Effector memory CD4-positive, alpha-beta T cell (primary cell): ENCODE results near the gene CCDC71L.
A peak's percentile ranks its signal among the peaks of the same experiment; 100 is the strongest.
"Not testable (repeated sequence)": the region's sequence is repeated elsewhere in the genome, so short reads cannot be mapped to it uniquely, and the experiment has no call there.

Source experiments
- DNase-seq, 3 donors: peaks; one replicate each; pipeline ENCODE4 v3.0.0-alpha.2; 2020
- H3K27ac ChIP-seq: 2 replicates; pipeline ENCODE4 v1.7.0; 2013; ENCODE audit warnings: mild to moderate bottlenecking, low read length, moderate library complexity; ENCODE audit not compliant: insufficient read depth, poor library complexity, severe bottlenecking
- H3K27me3 ChIP-seq: replicated peaks from 2 replicates; pipeline ENCODE4 v1.7.0; 2013; ENCODE audit warnings: mild to moderate bottlenecking, low read length; ENCODE audit not compliant: insufficient read depth, control insufficient read depth, poor library complexity, severe bottlenecking
- H3K36me3 ChIP-seq: 2 replicates; pipeline ENCODE4 v1.7.0; 2013; ENCODE audit warnings: mild to moderate bottlenecking, low read length, moderate library complexity; ENCODE audit not compliant: control insufficient read depth, insufficient read depth
- H3K4me1 ChIP-seq: 2 replicates; pipeline ENCODE4 v1.7.0; 2013; ENCODE audit warnings: low read length, mild to moderate bottlenecking; ENCODE audit not compliant: control insufficient read depth, insufficient read depth, poor library complexity, severe bottlenecking
- H3K4me3 ChIP-seq: 2 replicates; pipeline ENCODE4 v1.7.0; 2013; ENCODE audit warnings: low read length, low read depth, mild to moderate bottlenecking; ENCODE audit not compliant: insufficient read depth, poor library complexity, severe bottlenecking
- H3K9me3 ChIP-seq: 2 replicates; pipeline ENCODE4 v1.7.0; 2013; ENCODE audit warnings: mild to moderate bottlenecking, low read length, moderate library complexity; ENCODE audit not compliant: control insufficient read depth
- total RNA-seq, 3 donors: gene quantifications; one replicate each; lab custom pipeline; 2026; lab: John Stamatoyannopoulos, UW

Gene CCDC71L
- total RNA-seq: 19.0 to 22.1 (median 20.7) reads per million in 3 donors

DNA sequence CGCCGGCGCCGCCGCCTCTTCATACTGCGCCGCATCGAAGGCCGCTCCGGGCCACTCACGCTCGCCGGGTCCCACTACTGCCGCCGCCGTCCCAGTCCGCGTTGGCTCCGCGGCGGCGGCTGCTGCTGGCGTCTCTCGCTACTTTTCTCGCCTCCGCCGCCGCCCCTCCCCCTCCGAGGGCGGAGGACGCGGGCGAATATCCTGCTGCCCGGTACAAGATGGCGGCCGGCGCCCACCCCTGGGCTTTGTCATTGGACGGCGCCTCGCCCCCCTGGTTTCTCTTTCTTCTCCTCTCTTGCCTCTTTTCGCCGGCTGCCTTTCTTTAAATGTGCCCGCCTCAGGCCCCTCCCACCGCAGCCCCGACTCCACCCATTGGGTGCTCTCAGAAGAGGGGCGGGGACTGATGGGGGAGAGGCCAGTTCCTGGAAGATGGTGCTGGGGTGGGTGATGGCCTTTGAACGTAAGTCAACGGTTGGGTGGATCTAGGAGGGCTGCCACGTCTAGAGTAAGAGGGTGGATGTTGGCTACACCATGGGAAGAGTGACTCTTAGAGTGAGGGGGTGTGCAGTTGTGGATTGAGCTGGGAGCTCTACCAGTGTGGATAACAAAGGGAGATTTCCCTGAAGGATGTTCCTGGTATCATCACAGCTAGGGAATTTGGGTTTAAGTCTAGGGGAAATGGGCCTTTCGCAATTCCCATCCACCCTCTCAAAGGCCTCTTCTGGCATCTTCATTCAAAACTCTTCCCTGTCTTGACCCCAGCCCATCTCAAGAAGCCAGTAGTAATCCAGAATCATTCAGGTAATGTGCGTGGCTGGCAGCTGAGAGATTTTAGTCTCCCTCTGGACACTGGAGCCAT is at the start of gene CCDC71L:
Gene CCDC71L (minus strand): TSS at position 297 of the 859 bp plus-strand sequence. CDS start 262 bp downstream, at position 35.
- peaks cover 13% of the 10 kb centered on the region for H3K4me1 ChIP-seq
- peak within 1 kb of the TSS; percentile 72 for H3K27ac ChIP-seq
- H3K9me3 ChIP-seq: no peaks in the 10 kb centered on the region
- peak; percentile 81 to 87 (median 85) for DNase-seq
- no peaks in the 10 kb centered on the region for H3K36me3 ChIP-seq
- H3K4me3 ChIP-seq: peak within 1 kb of the TSS; percentile 65
- no peaks in the 10 kb centered on the region for H3K27me3 ChIP-seq

DNA sequence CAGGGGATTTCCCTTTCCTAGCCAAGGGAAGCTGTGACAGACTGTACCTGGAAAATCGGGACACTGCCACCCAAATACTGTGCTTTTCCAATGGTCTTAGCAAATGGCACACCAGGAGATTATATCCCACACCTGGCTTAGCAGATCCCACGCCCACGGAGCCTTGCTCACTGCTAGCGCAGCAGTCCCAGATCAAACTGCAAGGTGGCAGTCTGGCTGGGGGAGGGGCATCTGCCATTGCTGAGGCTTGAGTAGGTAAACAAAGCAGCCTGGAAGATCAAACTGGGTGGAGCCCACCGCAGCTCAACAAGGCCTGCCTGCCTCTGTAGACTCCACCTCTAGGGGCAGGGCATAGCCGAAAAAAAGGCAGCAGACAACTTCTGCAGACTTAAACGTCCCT is 48.6 kb upstream of the CCDC71L start:
- H3K27me3 ChIP-seq, H3K4me1 ChIP-seq, DNase-seq, H3K4me3 ChIP-seq, H3K27ac ChIP-seq, H3K9me3 ChIP-seq, H3K36me3 ChIP-seq: not testable (repeated sequence)

DNA sequence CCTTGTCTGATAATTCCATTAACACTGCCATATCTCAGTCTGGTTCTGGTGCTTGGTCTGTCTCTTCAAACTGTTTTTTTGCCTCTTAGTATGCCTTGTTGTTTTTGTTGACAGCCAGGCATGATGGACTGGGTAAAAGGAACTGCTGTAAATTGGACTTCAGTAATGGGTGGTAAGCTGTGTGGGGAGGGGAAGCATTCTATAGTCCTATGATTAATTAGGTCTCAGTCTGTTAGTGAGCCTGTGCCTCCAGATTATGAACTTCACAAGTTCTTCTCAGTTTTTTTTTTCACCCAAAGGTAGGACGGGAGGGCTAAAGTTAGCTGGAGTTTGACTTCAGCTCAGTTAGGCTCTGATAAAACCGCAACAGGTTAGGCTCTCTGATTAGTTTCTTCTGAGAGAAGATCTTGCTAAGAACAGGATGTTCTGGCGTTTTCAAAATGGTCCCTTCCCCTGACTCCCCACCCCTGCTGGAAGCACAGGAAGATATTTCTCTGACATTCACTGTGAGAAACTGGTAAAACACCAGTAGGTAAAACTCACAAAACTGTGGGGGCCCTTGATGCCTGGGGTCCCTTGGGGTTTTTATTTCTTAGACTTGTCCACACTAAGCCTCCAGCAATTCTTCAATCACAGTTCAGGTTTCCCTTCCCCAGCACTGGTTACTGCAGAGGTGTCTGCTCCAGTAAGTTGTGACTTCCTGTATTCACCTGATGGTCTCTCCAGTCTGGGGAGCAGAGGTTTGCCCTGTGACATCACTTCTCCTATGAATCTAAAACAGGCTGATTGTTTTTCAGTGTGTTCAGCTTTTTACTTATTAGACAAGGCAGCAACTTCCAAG is 43.3 kb upstream of the CCDC71L start:
- H3K9me3 ChIP-seq: no peaks in the 10 kb centered on the region
- H3K36me3 ChIP-seq: no peaks in the 10 kb centered on the region
- H3K4me3 ChIP-seq: no peak overlapping the region
- DNase-seq: no peak
- peak overlapping the region; percentile 1 for H3K27ac ChIP-seq
- H3K4me1 ChIP-seq: peaks cover 6% of the 10 kb centered on the region
- no peaks in the 10 kb centered on the region for H3K27me3 ChIP-seq

DNA sequence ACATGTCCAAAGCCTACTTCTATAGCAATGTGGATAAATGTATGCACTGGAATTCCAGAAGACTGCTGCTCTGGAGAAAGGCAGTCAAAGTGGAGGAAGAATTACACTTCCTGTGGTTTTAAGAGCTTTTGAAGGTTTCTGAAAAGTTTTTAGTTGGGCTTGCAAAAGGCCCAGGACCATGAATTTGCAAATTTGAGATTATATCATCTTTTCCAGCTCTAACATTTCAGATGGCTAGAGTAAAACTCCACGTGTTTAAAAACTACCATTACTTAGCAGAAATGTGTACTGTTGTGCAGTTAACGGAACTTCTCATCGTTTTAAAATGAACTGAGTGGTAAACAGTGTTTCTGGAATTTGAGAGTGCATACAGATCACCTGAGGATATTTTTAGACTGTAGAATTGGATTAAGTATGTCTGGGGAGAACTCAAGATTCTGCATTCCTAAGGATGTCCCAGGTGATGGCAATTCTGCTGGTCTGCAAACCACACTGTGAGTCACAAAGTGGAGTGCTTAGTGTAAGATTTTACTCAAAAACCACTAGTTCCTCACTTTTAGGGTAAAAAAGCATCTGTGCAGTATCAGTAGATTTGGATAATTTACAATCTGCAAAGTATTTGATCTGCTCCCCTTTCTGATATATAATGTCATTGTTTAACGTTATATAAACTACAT is 32.9 kb upstream of the CCDC71L start:
- Histone ChIP-seq H3K4me1 (no peaks in the 10 kb centered on the region), H3K36me3 (no peaks in the 10 kb centered on the region), H3K9me3 (no peaks in the 10 kb centered on the region), H3K4me3 (no peak overlapping the region), H3K27me3 (no peaks in the 10 kb centered on the region), H3K27ac (no peak overlapping the region)
- DNase-seq: no peak

DNA sequence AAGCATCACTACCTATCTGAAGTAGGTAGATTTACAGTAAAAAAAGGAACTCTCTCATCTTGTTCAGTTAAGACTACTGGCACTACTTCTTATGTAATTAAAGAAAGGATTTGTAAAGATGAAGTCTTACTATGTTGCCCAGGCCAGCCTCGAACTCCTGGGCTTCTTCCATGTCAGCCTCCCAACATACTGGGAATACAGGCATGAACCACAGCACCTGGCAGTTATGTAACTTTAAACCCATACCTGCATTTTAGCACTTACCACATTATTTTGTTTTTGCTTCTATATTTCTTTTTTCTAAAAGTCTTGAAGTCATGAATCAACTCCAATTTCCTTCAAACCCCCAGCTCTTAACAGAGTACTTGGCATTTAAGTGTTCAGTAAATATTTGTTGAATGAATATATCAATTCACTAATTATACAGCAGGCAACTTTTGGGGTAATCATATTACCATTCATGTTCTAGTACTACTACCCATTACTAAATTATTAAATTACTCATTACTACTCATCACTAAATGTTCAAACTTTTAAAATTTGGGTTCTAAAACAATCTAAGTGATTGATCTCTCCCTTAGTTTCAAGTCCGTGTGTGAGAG is 31.6 kb upstream of the CCDC71L start:
- Histone ChIP-seq H3K4me1 (no peaks in the 10 kb centered on the region), H3K27ac (no peak overlapping the region), H3K36me3 (no peaks in the 10 kb centered on the region), H3K27me3 (no peaks in the 10 kb centered on the region), H3K4me3 (no peak overlapping the region), H3K9me3 (no peaks in the 10 kb centered on the region)
- no peak for DNase-seq

DNA sequence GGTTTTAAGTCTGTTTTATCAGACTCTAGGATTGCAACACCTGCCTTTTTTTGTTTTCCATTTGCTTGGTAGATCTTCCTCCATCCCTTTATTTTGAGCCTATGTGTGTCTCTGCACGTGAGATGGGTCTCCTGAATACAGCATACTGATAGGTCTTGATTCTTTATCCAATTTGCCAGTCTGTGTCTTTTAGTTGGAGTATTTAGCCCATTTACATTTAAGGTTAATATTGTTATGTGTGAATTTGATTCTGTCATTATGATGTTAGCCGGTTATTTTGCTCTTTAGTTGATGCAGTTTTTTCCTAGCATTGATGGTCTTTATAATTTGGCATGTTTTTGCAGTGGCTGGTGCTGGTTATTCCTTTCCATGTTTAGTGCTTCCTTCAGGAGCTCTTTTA is 27.2 kb upstream of the CCDC71L start:
- H3K4me3 ChIP-seq, H3K4me1 ChIP-seq, DNase-seq, H3K27me3 ChIP-seq, H3K9me3 ChIP-seq, H3K27ac ChIP-seq, H3K36me3 ChIP-seq: not testable (repeated sequence)

DNA sequence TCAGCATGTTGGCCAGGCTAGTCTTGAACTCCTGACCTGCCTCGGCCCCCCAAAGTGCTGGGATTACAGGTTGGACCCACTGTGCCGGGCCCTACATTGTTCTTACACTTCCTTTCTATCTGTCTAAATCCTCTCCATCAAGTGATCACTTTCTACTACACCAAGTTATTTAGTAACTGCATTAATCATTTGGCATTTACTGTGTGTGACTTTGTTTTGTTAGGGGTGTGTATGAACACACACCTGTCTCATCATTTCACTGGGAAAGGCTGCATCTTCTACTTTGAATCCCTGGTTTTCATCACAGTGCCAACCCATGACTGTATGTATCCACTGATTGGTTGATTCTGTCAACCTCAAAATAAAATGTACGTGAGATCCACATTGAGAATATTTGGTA is 23.0 kb upstream of the CCDC71L start:
- no peak for DNase-seq
- Histone ChIP-seq H3K27me3 (no peaks in the 10 kb centered on the region), H3K4me1 (no peaks in the 10 kb centered on the region), H3K36me3 (no peaks in the 10 kb centered on the region), H3K9me3 (no peaks in the 10 kb centered on the region), H3K27ac (no peak overlapping the region), H3K4me3 (no peak overlapping the region)

DNA sequence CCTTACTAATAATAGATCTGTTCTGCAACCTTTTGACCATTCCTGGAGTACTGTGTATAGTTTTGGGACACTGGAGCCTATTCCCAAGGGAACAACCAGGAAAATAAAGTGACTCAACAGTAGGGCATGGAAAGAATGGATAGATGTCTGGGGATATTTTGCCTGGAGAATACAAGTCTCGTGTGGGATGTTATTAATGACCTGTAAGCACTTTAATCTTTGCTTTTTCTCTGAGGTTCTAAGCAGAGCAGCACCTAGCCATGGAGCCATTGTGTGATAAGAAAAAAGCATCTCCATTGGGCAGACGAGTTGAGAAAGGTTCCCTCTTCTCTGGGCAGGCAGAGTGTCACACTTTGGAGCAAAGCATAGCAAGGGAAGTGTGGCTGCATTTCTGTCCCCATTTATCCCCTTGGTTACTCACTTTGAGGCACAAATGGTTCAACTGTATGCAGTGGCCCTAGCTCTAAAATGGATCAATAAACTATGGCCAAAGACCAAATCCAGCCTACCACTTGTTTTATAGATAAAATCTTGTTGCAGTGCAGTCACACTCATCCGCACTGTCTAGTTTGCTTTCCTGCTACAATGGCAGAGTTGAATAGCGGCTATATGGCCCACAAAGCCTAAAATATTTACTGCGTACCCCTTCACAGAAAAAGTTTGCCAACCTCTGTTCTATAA is 21.0 kb upstream of the CCDC71L start:
- no peaks in the 10 kb centered on the region for H3K9me3 ChIP-seq
- H3K4me3 ChIP-seq: no peak overlapping the region
- no peak overlapping the region for H3K27ac ChIP-seq
- no peaks in the 10 kb centered on the region for H3K4me1 ChIP-seq
- H3K27me3 ChIP-seq: no peaks in the 10 kb centered on the region
- no peak for DNase-seq
- H3K36me3 ChIP-seq: no peaks in the 10 kb centered on the region

DNA sequence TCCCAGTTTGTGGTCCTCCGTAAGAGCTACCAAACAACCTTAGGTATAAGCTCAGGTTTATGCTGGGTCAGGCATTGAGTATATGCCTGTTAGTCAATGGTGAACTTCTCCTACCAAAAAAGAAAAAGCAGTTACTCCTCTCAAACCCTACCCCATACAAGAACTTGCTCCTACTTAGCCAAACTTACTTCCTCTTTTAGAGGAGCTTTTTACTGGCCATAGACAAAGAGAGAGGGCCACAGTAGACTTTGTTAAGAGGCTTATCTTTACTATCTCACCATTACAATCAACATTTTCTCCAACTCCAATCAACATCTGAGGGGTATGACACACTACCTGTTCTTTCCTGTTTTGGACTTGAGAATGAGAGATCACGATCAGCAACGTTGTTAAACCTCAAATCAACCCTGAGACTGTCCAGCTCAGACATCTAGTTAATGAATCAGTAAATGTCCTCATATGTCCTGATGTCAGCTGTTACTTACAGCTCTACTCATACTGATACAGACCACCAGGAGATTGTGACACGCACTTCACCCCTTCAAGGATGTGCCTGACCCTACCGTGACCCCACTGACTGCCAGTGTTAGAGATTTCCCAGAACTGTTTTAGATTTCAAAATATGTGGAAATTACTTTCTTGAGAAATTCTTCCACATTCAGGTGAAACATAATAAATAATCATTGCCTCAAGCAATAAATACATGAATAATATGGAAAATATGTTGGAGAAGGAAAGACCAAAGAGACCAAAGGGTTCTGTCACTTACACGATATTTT is 18.4 kb upstream of the CCDC71L start:
- H3K4me1 ChIP-seq: no peaks in the 10 kb centered on the region
- no peak overlapping the region for H3K27ac ChIP-seq
- DNase-seq: no peak

More for the DNA sequence above, 18.4 kb upstream of the CCDC71L start:
- no peaks in the 10 kb centered on the region for H3K27me3 ChIP-seq
- H3K9me3 ChIP-seq: no peaks in the 10 kb centered on the region
- H3K36me3 ChIP-seq: no peaks in the 10 kb centered on the region
- no peak overlapping the region for H3K4me3 ChIP-seq
